Vagina (tissue), 2 donors: ENCODE measurements around the gene ZCCHC14. TPM values are rescaled to one million over a fixed set of nuclear protein-coding genes. Genes with fewer than 3 reads are reported as not detected.
A peak's percentile ranks its signal among the peaks of the same experiment; 100 is the strongest.

Source experiments
- DNase-seq, 2 donors: peaks; one replicate each; pipeline ENCODE4 v3.0.0-alpha.2; 2017; ENCODE audit errors: extremely low spot score in 2 of 2
- H3K27ac ChIP-seq: fragments of 200-600 bp; sonication (generic); one replicate; pipeline ENCODE4 v1.5.1; 2019
- H3K27me3 ChIP-seq: fragments of 200-600 bp; sonication (generic); one replicate; pipeline ENCODE4 v1.5.1; 2019
- H3K36me3 ChIP-seq, 2 donors: fragments of 200-600 bp; sonication (generic); one replicate each; pipeline ENCODE4 v1.5.1; 2017 to 2019
- H3K4me1 ChIP-seq: fragments of 200-600 bp; sonication (generic); one replicate; pipeline ENCODE4 v1.5.1; 2019
- H3K4me3 ChIP-seq, 2 donors: fragments of 200-600 bp; sonication (generic); 1 replicate in 1 of 2; 2 replicates in 1 of 2; pipeline ENCODE4 v1.5.1; 2016 to 2019
- H3K9me3 ChIP-seq: fragments of 200-600 bp; sonication (generic); one replicate; pipeline ENCODE4 v1.5.1; 2019
- CTCF ChIP-seq, 3 experiments: fragments of 450-650 bp in 2 of 3; fragments of 200-600 bp in 1 of 3; sonication (generic) in 1 of 3; IDR thresholded peaks; one replicate each; pipeline ENCODE4 v1.5.1; 2017 to 2019; ENCODE audit warnings: antibody characterized with exemption in 3 of 3, mild to moderate bottlenecking in 2 of 3, moderate library complexity in 2 of 3
- POLR2A ChIP-seq, 2 donors: fragments of 450-650 bp; IDR thresholded peaks; one replicate each; pipeline ENCODE4 v1.6.1; 2017; ENCODE audit warnings: antibody characterized with exemption in 2 of 2, mild to moderate bottlenecking in 2 of 2, moderate library complexity in 2 of 2
- POLR2AphosphoS5 ChIP-seq, 2 donors: sonication (generic); formaldehyde crosslinking; IDR thresholded peaks; one replicate each; pipeline ENCODE4 v1.9.0; 2017; ENCODE audit warnings: antibody characterized with exemption in 2 of 2, mild to moderate bottlenecking in 2 of 2, low read depth in 1 of 2; ENCODE audit not compliant: insufficient read depth in 1 of 2
- intact Hi-C: fragments of 100-400 bp; cut with DNase I; formaldehyde crosslinking; loops from one replicate; pipeline ENCODE4 v1.15.1; 2023
- total RNA-seq: library from RNA; depleted of rRNA; stranded (reverse); fragments of >200 nt; gene quantifications from one replicate; pipeline ENCODE4 v1.2.3, GENCODE V29; 2016

ZCCHC14 gene
- total RNA-seq, 1 donor from 2014 or later: 74.2 TPM

DNA sequence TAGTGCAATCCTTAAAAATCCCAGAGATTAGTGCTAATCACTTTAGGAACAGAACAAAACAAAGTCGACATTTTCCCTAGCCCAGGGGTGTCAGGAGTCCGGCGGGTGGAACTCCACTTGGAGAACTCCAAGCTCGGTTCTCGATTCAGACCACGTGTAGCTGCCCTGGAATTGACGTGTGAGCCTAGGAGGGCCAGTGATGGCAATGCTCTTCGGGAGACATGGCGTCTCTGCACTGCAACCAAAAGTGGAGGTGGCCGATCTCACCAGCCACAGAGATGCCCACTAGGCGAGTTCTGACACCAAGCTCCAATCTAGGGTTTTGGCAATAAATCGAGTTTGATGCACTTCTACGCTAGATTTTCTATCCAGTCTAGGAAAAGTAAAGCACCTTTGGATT lies 83.0 kb downstream of the ZCCHC14 start:
- intact Hi-C loops: loop anchor here (10.0 kb wide), 2 partner anchors 85 to 225 kb away; partner anchors contain the start of gene ZCCHC14

GRCh38 chr16:87409153-87409552 lies 83.7 kb downstream of the ZCCHC14 start:
- Histone ChIP-seq H3K4me1 (no peaks in the 10 kb centered on the region), H3K27me3 (no peaks in the 10 kb centered on the region), H3K36me3 (peaks cover 0 to 61% of the 10 kb centered on the region in 2 donors), H3K9me3 (no peaks in the 10 kb centered on the region), H3K27ac (no peak overlapping the region), H3K4me3 (no peak overlapping the region)
- no peak for DNase-seq
- no peak for TF ChIP-seq POLR2A (IDR thresholded peaks at IDR 0.05)
- TF ChIP-seq CTCF (IDR thresholded peaks at IDR 0.05): no peak
- intact Hi-C loops: no loop called here

More for the DNA sequence above, 83.0 kb downstream of the ZCCHC14 start:
- H3K27me3 ChIP-seq: no peaks in the 10 kb centered on the region
- H3K4me3 ChIP-seq: no peak overlapping the region
- H3K27ac ChIP-seq: no peak overlapping the region
- H3K9me3 ChIP-seq: no peaks in the 10 kb centered on the region
- no peaks in the 10 kb centered on the region for H3K4me1 ChIP-seq
- H3K36me3 ChIP-seq: peaks cover 0 to 62% of the 10 kb centered on the region in 2 donors
- TF ChIP-seq CTCF (IDR thresholded peaks at IDR 0.05) (no peak), POLR2AphosphoS5 (IDR thresholded peaks at IDR 0.05; ENCODE audit: insufficient read depth in 1 of 2, low read depth in 1 of 2) (no peak), POLR2A (IDR thresholded peaks at IDR 0.05) (no peak)
- DNase-seq: no peak

DNA sequence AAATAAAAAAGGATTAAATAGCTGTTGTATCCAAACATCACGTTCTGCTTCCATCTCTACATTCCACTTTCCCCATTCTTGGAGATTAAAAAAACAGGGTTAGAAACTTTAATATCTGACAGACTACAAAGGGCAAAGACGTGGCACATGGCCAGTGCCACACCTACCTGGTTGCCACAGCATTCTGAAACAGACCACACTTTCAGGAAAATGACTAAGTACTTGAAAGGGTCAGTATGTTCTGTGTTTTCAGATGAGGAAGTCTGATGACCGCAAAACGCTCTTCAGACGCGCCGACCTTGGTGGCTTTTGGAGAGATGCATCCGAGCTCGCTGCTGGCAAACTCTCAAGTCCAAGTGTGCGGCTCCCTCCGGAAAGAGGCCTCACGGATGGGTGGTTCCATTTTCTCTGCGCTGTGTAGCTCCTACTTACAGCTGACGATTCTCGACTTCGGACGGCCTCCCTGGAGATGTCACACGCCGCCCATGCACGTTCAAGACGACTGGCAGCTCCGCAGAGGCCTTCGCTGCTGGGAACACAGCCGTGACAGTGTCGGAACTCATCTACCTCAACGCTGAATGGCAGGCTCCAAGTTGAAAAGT lies 85.2 kb downstream of the ZCCHC14 start:
- TF ChIP-seq POLR2A (IDR thresholded peaks at IDR 0.05) (no peak), POLR2AphosphoS5 (IDR thresholded peaks at IDR 0.05; ENCODE audit: insufficient read depth in 1 of 2, low read depth in 1 of 2) (peak; percentile 59 to 66)
- Histone ChIP-seq H3K27me3 (no peaks in the 10 kb centered on the region), H3K4me1 (no peaks in the 10 kb centered on the region), H3K4me3 (no peak overlapping the region), H3K27ac (no peak overlapping the region), H3K9me3 (no peaks in the 10 kb centered on the region), H3K36me3 (peaks cover 0 to 62% of the 10 kb centered on the region in 2 donors)
- intact Hi-C loops: no loop called here
- no peak for DNase-seq

- no peak for DNase-seq
- Histone ChIP-seq H3K27me3 (no peaks in the 10 kb centered on the region), H3K4me3 (no peak overlapping the region), H3K36me3 (peaks cover 0 to 62% of the 10 kb centered on the region in 2 donors), H3K27ac (no peak overlapping the region), H3K4me1 (no peaks in the 10 kb centered on the region), H3K9me3 (no peaks in the 10 kb centered on the region)
- TF ChIP-seq CTCF (IDR thresholded peaks at IDR 0.05): no peak
- no peak for TF ChIP-seq POLR2AphosphoS5 (IDR thresholded peaks at IDR 0.05; ENCODE audit: insufficient read depth in 1 of 2, low read depth in 1 of 2)
- no peak for TF ChIP-seq POLR2A (IDR thresholded peaks at IDR 0.05)
- intact Hi-C loops: no loop called here
Observed at GRCh38 chr16:87406495-87407088, 86.2 kb downstream of the ZCCHC14 start.

GRCh38 chr16:87404764-87405625 lies 87.8 kb downstream of the ZCCHC14 start:
- Histone ChIP-seq H3K27me3 (no peaks in the 10 kb centered on the region), H3K9me3 (no peaks in the 10 kb centered on the region), H3K36me3 (peaks cover 0 to 61% of the 10 kb centered on the region in 2 donors), H3K4me1 (no peaks in the 10 kb centered on the region), H3K27ac (no peak overlapping the region), H3K4me3 (no peak overlapping the region)
- no peak for DNase-seq
- intact Hi-C loops: no loop called here
- TF ChIP-seq POLR2AphosphoS5 (IDR thresholded peaks at IDR 0.05; ENCODE audit: insufficient read depth in 1 of 2, low read depth in 1 of 2) (peak in 1 of 2 donors; percentile 15), CTCF (IDR thresholded peaks at IDR 0.05) (no peak)
